H4 (cell line): ENCODE measurements around the gene CYP2W1. TPM values are rescaled to one million over a fixed set of nuclear protein-coding genes. Genes with fewer than 3 reads are reported as not detected.

Source experiments
- DNase-seq: peaks from one replicate; pipeline ENCODE4 v3.0.0-alpha.2; 2015; ENCODE audit warnings: low spot score
- total RNA-seq: library from RNA; depleted of rRNA; stranded (reverse); fragments of >200 nt; shearing (Covaris generic); gene quantifications from 2 replicates; pipeline ENCODE4 v1.2.3, GENCODE V29; 2014

CYP2W1 gene
- total RNA-seq, 1 experiment from 2014 or later: not detected

GRCh38 chr7:981793-982510, 1.0 kb upstream of the CYP2W1 start:
- no peak for DNase-seq

GRCh38 chr7:982511-983003, 424 bp upstream of the CYP2W1 start:
- DNase-seq: no peak

GRCh38 chr7:983616-984071, 663 bp downstream of the CYP2W1 start:
- DNase-seq: no peak

GRCh38 chr7:984361-985126, 1.6 kb downstream of the CYP2W1 start:
- DNase-seq: no peak

GRCh38 chr7:985127-985416, 2.1 kb downstream of the CYP2W1 start:
- DNase-seq: no peak

GRCh38 chr7:985915-986741, 3.1 kb downstream of the CYP2W1 start:
- no peak for DNase-seq

- DNase-seq: no peak
These were observed 4.1 kb downstream of the CYP2W1 start for GRCh38 chr7:986766-987751.

- no peak for DNase-seq
These were observed 4.9 kb downstream of the CYP2W1 start for GRCh38 chr7:987909-988308.

GRCh38 chr7:988426-988911, 5.5 kb downstream of the CYP2W1 start:
- DNase-seq: no peak

GRCh38 chr7:988963-989529, 6.1 kb downstream of the CYP2W1 start:
- DNase-seq: no peak

GRCh38 chr7:990352-990932, 7.5 kb downstream of the CYP2W1 start:
- DNase-seq: no peak

GRCh38 chr7:990933-991728, 8.2 kb downstream of the CYP2W1 start:
- DNase-seq: no peak

- DNase-seq: no peak
These were observed 9.0 kb downstream of the CYP2W1 start for GRCh38 chr7:991729-992656.

GRCh38 chr7:992709-993607, 10.0 kb downstream of the CYP2W1 start:
- DNase-seq: peak; percentile 100

- no peak for DNase-seq
These were observed 11.8 kb downstream of the CYP2W1 start for GRCh38 chr7:994592-995308.

GRCh38 chr7:995571-995970, 12.6 kb downstream of the CYP2W1 start:
- no peak for DNase-seq
